HEK293T (cell line): ENCODE results near the gene RNGTT.

ENCODE experiments used
- CTCF ChIA-PET: fragments of 350-600 bp; formaldehyde crosslinking; extraction: SDS; loops from one replicate; lab custom pipeline; 2021; ENCODE audit warnings: antibody characterized with exemption, inconsistent platforms; lab: Yijun Ruan, JAX
- POLR2A ChIA-PET: fragments of 350-600 bp; formaldehyde crosslinking; extraction: SDS; loops from one replicate; lab custom pipeline; 2020; ENCODE audit warnings: antibody characterized with exemption, inconsistent platforms; lab: Yijun Ruan, JAX
- DNase-seq: peaks from one replicate; pipeline ENCODE4 v3.0.0; 2012; ENCODE audit warnings: mixed read lengths; ENCODE audit errors: extremely low spot score
- ARNT ChIP-seq: fragments of 450-650 bp; IDR thresholded peaks from 2 replicates; pipeline ENCODE4 v1.6.1; 2017; ENCODE audit warnings: mild to moderate bottlenecking
- BHLHE40 ChIP-seq: fragments of 450-650 bp; IDR thresholded peaks from 2 replicates; pipeline ENCODE4 v1.6.1; 2016; ENCODE audit warnings: mild to moderate bottlenecking, moderate library complexity, borderline replicate concordance
- CTBP1 ChIP-seq: fragments of 450-650 bp; IDR thresholded peaks from 2 replicates; pipeline ENCODE4 v1.6.1; 2016; ENCODE audit warnings: borderline replicate concordance
- ELF4 ChIP-seq: fragments of 450-650 bp; IDR thresholded peaks from 2 replicates; pipeline ENCODE4 v1.6.1; 2017; ENCODE audit warnings: antibody characterized with exemption
- FOXA1 ChIP-seq: fragments of 450-650 bp; IDR thresholded peaks from 2 replicates; pipeline ENCODE4 v1.6.1; 2016; ENCODE audit warnings: mild to moderate bottlenecking
- FOXK2 ChIP-seq: fragments of 450-650 bp; IDR thresholded peaks from 2 replicates; pipeline ENCODE4 v1.6.1; 2016; ENCODE audit warnings: mild to moderate bottlenecking
- FOXM1 ChIP-seq: fragments of 450-650 bp; IDR thresholded peaks from 2 replicates; pipeline ENCODE4 v1.6.1; 2017; ENCODE audit warnings: mild to moderate bottlenecking, borderline replicate concordance
- HDGF ChIP-seq: fragments of 450-650 bp; IDR thresholded peaks from 2 replicates; pipeline ENCODE4 v1.6.1; 2017; ENCODE audit warnings: antibody characterized with exemption, borderline replicate concordance
- L3MBTL2 ChIP-seq: fragments of 450-650 bp; conservative IDR thresholded peaks from 2 replicates; pipeline ENCODE4 v1.6.1; 2016; ENCODE audit warnings: mild to moderate bottlenecking
- LEF1 ChIP-seq: fragments of 450-650 bp; IDR thresholded peaks from 2 replicates; pipeline ENCODE4 v1.6.1; 2017; ENCODE audit warnings: mild to moderate bottlenecking, borderline replicate concordance
- NFRKB ChIP-seq: fragments of 450-650 bp; IDR thresholded peaks from 2 replicates; pipeline ENCODE4 v1.6.1; 2016; ENCODE audit warnings: mild to moderate bottlenecking, moderate library complexity
- PKNOX1 ChIP-seq: fragments of 450-650 bp; IDR thresholded peaks from 2 replicates; pipeline ENCODE4 v1.6.1; 2016
- SP1 ChIP-seq: fragments of 450-650 bp; IDR thresholded peaks from 2 replicates; pipeline ENCODE4 v1.6.1; 2017
- SUZ12 ChIP-seq: fragments of 450-650 bp; IDR thresholded peaks from 2 replicates; pipeline ENCODE4 v1.6.1; 2016; ENCODE audit warnings: mild to moderate bottlenecking
- TARDBP ChIP-seq: fragments of 450-650 bp; IDR thresholded peaks from 2 replicates; pipeline ENCODE4 v1.6.1; 2016
- ZNF384 ChIP-seq: fragments of 450-650 bp; IDR thresholded peaks from 2 replicates; pipeline ENCODE4 v1.6.1; 2016

RNGTT gene

GRCh38 chr6:88963139-88964090, at the start of gene RNGTT:
RNGTT (minus strand) TSS chr6:88963618; CDS start chr6:88963409, 209 bp downstream.
- POLR2A ChIA-PET: interaction anchor here (0.6 to 1.7 kb wide), 15 partner anchors 9 to 384 kb away, joined by 3 to 17 read pairs (median 5); no protein-coding TSS in a partner anchor
- CTCF ChIA-PET: interaction anchor here (1.9 kb wide), 1 partner anchor 19 kb away, joined by 9 read pairs; no protein-coding TSS in a partner anchor
- TF ChIP-seq PKNOX1 (no peak), FOXK2 (no peak), BHLHE40 (no peak), FOXM1 (no peak), SUZ12 (no peak), HDGF (no peak), L3MBTL2 (peak; percentile 68), FOXA1 (no peak), ELF4 (peak; percentile 37; the same call in 1 of the 2 replicates)

GRCh38 chr6:89011436-89011835, 48.0 kb upstream of the RNGTT start:
- no peak for DNase-seq

More at GRCh38 chr6:88963139-88964090, at the start of gene RNGTT:
- DNase-seq: peak; percentile 98

GRCh38 chr6:89010825-89011224, 47.4 kb upstream of the RNGTT start:
- ChIA-PET POLR2A (interaction anchor here (2.0 kb wide), 1 partner anchor 70 kb away, joined by 6 read pairs; the partner anchor contains the start of gene PNRC1), CTCF (interaction anchor here (1.1 kb wide), 1 partner anchor 33 kb away, joined by 3 read pairs; no protein-coding TSS in a partner anchor)
- DNase-seq: no peak
- TF ChIP-seq CTBP1 (no peak), SUZ12 (no peak), ZNF384 (no peak), BHLHE40 (no peak), ARNT (no peak), FOXK2 (no peak)

More at GRCh38 chr6:89011436-89011835, 48.0 kb upstream of the RNGTT start:
- no peak for TF ChIP-seq LEF1
- no peak for TF ChIP-seq ZNF384
- TF ChIP-seq PKNOX1: no peak
- TF ChIP-seq L3MBTL2: no peak
- TF ChIP-seq ELF4: no peak
- TF ChIP-seq FOXM1: no peak
- no peak for TF ChIP-seq HDGF
- TF ChIP-seq CTBP1: no peak
- TF ChIP-seq SUZ12: no peak
- no peak for TF ChIP-seq FOXK2
- TF ChIP-seq ARNT: no peak
- no peak for TF ChIP-seq FOXA1
- TF ChIP-seq SP1: no peak
- TF ChIP-seq TARDBP: no peak
- TF ChIP-seq NFRKB: no peak
- TF ChIP-seq BHLHE40: no peak
- ChIA-PET CTCF (interaction anchor here (1.1 kb wide), 1 partner anchor 34 kb away, joined by 3 read pairs; no protein-coding TSS in a partner anchor), POLR2A (interaction anchor here (1.2 to 2.0 kb wide), 2 partner anchors 69 to 71 kb away, joined by 3 to 6 read pairs; partner anchors contain the start of gene PNRC1)

GRCh38 chr6:89009624-89010059, 46.2 kb upstream of the RNGTT start:
- ChIA-PET CTCF (no interaction called here), POLR2A (interaction anchor here (1.0 to 2.0 kb wide), 2 partner anchors 9 to 71 kb away, joined by 3 to 6 read pairs; partner anchors contain the start of gene PNRC1)
- DNase-seq: no peak
- no peak for TF ChIP-seq NFRKB
- no peak for TF ChIP-seq PKNOX1
- TF ChIP-seq SP1: no peak
- no peak for TF ChIP-seq L3MBTL2
- TF ChIP-seq LEF1: no peak
- TF ChIP-seq ZNF384: no peak
- TF ChIP-seq FOXM1: no peak
- no peak for TF ChIP-seq CTBP1
- TF ChIP-seq FOXK2: no peak
- TF ChIP-seq HDGF: no peak
- TF ChIP-seq SUZ12: no peak
- no peak for TF ChIP-seq BHLHE40
- TF ChIP-seq TARDBP: no peak

- DNase-seq: no peak
- ChIA-PET CTCF (no interaction called here), POLR2A (interaction anchor here (1.0 kb wide), 1 partner anchor 10 kb away, joined by 3 read pairs; no protein-coding TSS in a partner anchor)
- TF ChIP-seq L3MBTL2: no peak
- TF ChIP-seq FOXM1: no peak
- TF ChIP-seq FOXA1: no peak
- TF ChIP-seq ZNF384: no peak
- TF ChIP-seq CTBP1: no peak
- no peak for TF ChIP-seq SP1
- no peak for TF ChIP-seq ARNT
- no peak for TF ChIP-seq SUZ12
- TF ChIP-seq LEF1: no peak
- TF ChIP-seq HDGF: no peak
- TF ChIP-seq BHLHE40: no peak
- no peak for TF ChIP-seq ELF4
- no peak for TF ChIP-seq NFRKB
- TF ChIP-seq FOXK2: no peak
Observed at GRCh38 chr6:89008815-89009374, 45.5 kb upstream of the RNGTT start.
